HG03039 (cell line): ENCODE data around the gene DCTN1.
"Not testable (repeated sequence)": the region's sequence is repeated elsewhere in the genome, so short reads cannot be mapped to it uniquely, and the experiment has no call there.

Source experiments
- ATAC-seq: cut with Tn5 transposase; IDR thresholded peaks from one replicate; pipeline ENCODE4 v1.9.1; 2021; ENCODE audit warnings: mild to moderate bottlenecking, moderate library complexity; ENCODE audit not compliant: unreplicated experiment

The DCTN1 gene

GRCh38 chr2:74372674-74373073 is 7.4 kb downstream of the DCTN1 start:
- no peak for ATAC-seq

GRCh38 chr2:74371421-74371820 is 8.7 kb downstream of the DCTN1 start:
- ATAC-seq = no peak

- ATAC-seq = no peak
Observed at GRCh38 chr2:74369976-74370375, 10.1 kb downstream of the DCTN1 start.

GRCh38 chr2:74368499-74368898 is 11.6 kb downstream of the DCTN1 start:
- no peak for ATAC-seq

GRCh38 chr2:74367789-74368188 is 12.3 kb downstream of the DCTN1 start:
- no peak for ATAC-seq

- ATAC-seq = no peak
Observed at GRCh38 chr2:74366036-74366435, 14.1 kb downstream of the DCTN1 start.

GRCh38 chr2:74364533-74365505 is 15.3 kb downstream of the DCTN1 start:
- no peak for ATAC-seq

GRCh38 chr2:74361327-74361726 is 18.8 kb downstream of the DCTN1 start:
- ATAC-seq = no peak

- no peak for ATAC-seq
Observed at GRCh38 chr2:74357627-74358026, 22.5 kb downstream of the DCTN1 start.

- no peak for ATAC-seq
Observed at GRCh38 chr2:74349889-74350288, 30.2 kb downstream of the DCTN1 start.

- no peak for ATAC-seq
Observed at GRCh38 chr2:74347742-74348141, 32.4 kb downstream of the DCTN1 start.

- ATAC-seq = no peak
Observed at GRCh38 chr2:74347303-74347702, 32.8 kb downstream of the DCTN1 start.

GRCh38 chr2:74345272-74345943 is 34.7 kb downstream of the DCTN1 start:
- no peak for ATAC-seq

- ATAC-seq = no peak
Observed at GRCh38 chr2:74343316-74343715, 36.8 kb downstream of the DCTN1 start, which contains the start of gene SLC4A5. Gene SLC4A5, minus strand, starts transcription at chr2:74343416. Its CDS starts 28,393 bp downstream, at chr2:74315023.

- not testable (repeated sequence) for ATAC-seq
Observed at GRCh38 chr2:74336227-74336626, 43.9 kb downstream of the DCTN1 start.

- ATAC-seq = no peak
Observed at GRCh38 chr2:74334931-74335333, 45.2 kb downstream of the DCTN1 start.

- ATAC-seq = no peak
Observed at GRCh38 chr2:74333896-74334586, 46.1 kb downstream of the DCTN1 start.

- ATAC-seq = no peak
Observed at GRCh38 chr2:74333175-74333574, 46.9 kb downstream of the DCTN1 start.

- ATAC-seq = no peak
Observed at GRCh38 chr2:74332550-74333174, 47.4 kb downstream of the DCTN1 start.

- ATAC-seq = no peak
Observed at GRCh38 chr2:74328573-74328972, 51.5 kb downstream of the DCTN1 start.

GRCh38 chr2:74328074-74328473 is 52.0 kb downstream of the DCTN1 start:
- ATAC-seq = no peak
